Left cardiac atrium (tissue), 4 donors: ENCODE data around the gene HTR1D. TPM values are rescaled to one million over a fixed set of nuclear protein-coding genes. Genes with fewer than 3 reads are reported as not detected.
"Not testable (repeated sequence)": the region's sequence is repeated elsewhere in the genome, so short reads cannot be mapped to it uniquely, and the experiment has no call there.

Experiments
- ATAC-seq, 2 donors: fragments of 200-7000 bp; cut with Tn5 transposase; one replicate each; pipeline ENCODE4 v1.9.1; 2020; ENCODE audit warnings: mild to moderate bottlenecking in 2 of 2, moderate library complexity in 2 of 2
- DNase-seq: peaks from one replicate; pipeline ENCODE4 v3.0.0-alpha.2; 2020
- intact Hi-C, 2 donors: fragments of 100-400 bp; cut with DNase I; formaldehyde crosslinking; loops; one replicate each; pipeline versions ENCODE4 v1.14.1 to v1.15.1; 2022 to 2023
- total RNA-seq, 2 donors: library from RNA; stranded (reverse); fragmentation: NEBNext Ultra II Directional; extraction: Animal tissue kit (Norgen Biotek cat#: 25700); gene quantifications; one replicate each; pipeline ENCODE4 v1.2.1, GENCODE V29; 2021
- donor health status: DM: no; HTN: yes; CAD: no.
- donor health status: DM: no; HTN: yes; CAD: no; lungs with severe emphysema.
- donor health status: DM: yes; HTN: yes; CAD: no.
- donor health status: Dilated cardiomyopathy.

The HTR1D gene
- total RNA-seq, 2 donors from 2014 or later: not detected

DNA sequence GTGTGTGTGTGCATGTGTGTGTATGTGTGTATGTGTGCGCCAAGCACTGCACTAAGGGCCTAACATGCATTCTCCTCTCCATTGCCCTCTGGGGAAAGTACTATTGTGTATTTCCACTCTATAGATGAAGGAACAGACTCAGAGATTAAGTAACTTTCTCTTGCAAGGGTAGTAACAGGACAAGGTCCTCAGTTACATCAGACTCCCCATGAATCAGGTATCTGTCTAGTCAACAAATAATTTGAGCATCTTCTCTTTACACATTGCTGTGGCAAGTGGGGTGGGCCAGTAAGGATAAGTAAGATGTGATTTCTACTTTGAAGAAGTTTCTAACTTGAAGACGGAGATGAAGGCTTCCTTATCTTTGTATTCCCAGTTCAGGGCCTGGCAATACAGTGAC lies 5.0 kb upstream of the HTR1D start:
- ATAC-seq: no peak
- intact Hi-C loops: no loop called here
- DNase-seq: no peak

DNA sequence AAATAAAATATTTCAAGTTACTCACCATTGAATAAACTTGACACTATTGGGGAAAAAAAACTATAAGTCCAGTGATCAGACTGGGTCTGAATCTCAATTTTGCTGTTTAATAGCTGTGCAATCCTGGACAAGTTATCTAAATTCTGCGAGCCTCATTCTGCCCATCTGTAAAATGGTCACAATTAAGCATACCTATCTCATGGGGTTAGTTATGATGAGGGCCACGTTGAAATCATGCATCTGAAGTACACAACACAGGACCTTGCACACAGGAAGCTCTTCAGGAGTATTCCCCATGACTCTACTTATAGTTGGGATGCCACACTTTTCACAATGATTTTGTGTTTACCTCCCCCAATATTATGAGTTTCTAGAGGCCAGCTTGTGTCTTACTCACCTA lies 3.8 kb upstream of the HTR1D start:
- DNase-seq (no peak), ATAC-seq (no peak)
- intact Hi-C loops: no loop called here

DNA sequence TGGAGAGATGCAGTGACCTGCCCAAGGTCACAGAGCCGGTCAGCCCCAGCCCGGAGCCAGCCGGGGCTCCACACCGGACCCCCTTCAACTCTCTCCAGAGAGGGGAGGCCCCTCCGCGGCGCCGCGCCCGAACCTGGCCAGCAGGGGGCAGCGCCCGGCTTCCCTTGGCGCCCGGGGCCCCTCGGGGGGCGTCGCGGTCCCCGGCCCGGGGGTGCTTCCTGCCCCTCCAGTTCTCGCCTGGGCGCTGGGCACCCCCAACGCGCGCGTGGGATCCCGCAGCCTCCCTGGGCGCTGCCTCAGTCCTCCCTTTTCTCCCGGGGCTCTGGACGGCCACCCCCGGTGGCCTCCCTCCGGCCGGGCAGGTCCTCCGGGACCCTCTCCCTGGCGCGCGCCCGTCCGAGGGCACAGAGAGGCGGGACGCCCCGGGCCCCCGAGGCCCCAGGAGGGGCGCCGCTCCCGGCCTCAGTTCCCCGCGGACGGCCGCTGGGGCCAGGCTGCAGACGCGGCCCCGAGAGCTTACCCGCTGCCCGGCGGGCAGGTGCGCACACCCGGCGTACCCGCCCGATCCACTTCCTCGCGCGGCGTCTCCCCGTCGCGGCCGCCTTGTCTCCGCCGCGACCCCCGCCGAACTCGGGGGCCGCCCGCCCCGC lies 406 bp downstream of the HTR1D start:
- ATAC-seq: peak; percentile 48 to 57
- DNase-seq: peak; percentile 26
- intact Hi-C loops: loop anchor here in 1 of 2 donors (10.0 kb wide), 1 partner anchor 58 kb away; no protein-coding TSS in a partner anchor

DNA sequence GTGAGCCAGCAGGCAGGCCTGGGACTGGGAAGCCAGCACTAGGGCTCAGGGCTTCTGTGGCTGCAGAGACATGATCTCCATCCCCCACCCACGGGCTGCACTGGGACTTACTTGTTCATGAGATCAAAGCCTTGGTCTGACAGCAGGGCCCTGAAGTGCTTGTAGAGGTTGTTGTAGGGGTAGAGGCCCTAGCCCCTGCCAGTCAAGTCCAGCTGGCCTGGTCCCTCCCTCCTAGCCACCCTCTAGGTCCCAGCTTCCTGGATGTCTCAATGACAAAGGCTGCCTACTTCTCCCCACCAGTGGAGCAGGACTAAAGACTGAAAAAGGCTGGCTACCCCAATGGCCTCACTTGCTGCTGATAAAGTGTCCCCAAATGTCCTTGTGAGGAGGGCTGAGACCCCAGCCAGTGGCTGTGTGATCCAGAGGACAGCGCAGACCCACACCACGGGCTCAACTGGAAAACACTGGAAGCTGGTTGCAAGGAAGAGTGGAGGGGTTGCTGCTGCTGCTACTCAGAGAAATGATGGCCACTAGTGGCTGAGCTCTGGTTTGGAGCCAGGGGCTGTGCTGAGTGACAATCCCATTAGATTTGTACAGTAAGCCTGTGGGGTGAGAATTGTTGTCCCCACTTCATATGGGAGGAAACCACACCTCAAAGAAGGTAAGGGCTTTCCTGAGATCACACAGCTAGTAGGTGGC lies 1.4 kb downstream of the HTR1D start:
- ATAC-seq (no peak), DNase-seq (no peak)
- intact Hi-C loops: loop anchor here in 1 of 2 donors (10.0 kb wide), 1 partner anchor 59 kb away; no protein-coding TSS in a partner anchor

DNA sequence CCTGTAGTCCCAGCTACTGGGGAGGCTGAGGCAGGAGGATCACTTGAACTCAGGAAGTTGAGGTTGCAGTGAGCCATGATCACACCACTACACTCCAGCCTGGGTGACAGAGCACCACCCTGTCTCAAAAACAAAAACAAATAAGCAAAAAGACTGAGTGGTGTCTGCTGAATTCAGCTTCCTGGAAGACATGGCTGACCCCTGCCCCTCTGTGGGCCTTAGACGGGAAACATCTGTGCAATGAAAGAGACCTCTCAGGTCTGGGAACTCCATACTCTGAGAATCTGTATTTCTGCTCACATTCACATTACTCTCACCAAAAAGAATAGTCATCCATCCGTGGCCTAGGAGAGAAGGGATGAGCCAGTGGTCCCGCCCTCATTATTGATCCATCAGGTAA lies 2.0 kb downstream of the HTR1D start:
- no peak for ATAC-seq
- DNase-seq: no peak
- intact Hi-C loops: loop anchor here in 1 of 2 donors (10.0 kb wide), 1 partner anchor 60 kb away; no protein-coding TSS in a partner anchor

DNA sequence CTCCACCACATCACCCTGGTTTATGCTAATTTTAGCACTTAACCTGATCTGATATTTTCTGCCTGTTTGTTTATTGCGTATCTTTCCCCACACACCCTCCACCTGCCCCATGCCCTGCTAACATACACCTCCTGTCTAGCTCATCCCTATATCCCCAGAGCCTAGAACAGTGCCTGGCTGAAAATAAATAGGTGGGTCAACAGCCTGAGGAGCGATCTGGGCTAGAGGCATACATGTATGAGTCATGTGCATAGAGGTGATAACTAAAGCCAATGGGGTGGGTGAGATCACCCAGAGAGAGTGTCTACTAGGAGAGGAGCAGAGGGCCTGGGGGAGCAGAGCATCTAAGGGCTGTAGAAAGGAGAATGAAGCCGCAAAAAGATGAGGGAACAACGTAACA lies 2.7 kb downstream of the HTR1D start:
- intact Hi-C loops: loop anchor here in 1 of 2 donors (10.0 kb wide), 1 partner anchor 60 kb away; no protein-coding TSS in a partner anchor
- DNase-seq (no peak), ATAC-seq (no peak)

DNA sequence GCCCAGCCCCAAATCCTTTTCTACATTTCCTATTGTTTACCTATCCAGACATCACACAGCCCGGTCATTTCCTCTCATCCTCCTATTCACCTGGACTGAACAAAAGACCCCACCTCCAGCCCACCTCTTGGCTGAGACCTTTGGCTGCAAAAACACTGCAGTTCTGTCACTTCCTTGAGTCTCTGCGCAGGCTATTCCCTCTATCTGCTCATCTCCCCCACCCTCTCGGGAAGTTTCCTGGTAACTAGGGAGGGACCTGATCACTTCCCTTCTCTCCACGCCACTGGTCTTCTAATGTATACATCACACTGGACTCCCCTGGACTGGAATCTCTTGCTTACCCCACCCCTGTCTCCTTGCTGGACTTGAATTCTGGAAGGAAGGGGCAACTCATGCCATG lies 5.3 kb downstream of the HTR1D start:
- DNase-seq (no peak), ATAC-seq (no peak)
- intact Hi-C loops: loop anchor here in 1 of 2 donors (10.0 kb wide), 1 partner anchor 63 kb away; no protein-coding TSS in a partner anchor

DNA sequence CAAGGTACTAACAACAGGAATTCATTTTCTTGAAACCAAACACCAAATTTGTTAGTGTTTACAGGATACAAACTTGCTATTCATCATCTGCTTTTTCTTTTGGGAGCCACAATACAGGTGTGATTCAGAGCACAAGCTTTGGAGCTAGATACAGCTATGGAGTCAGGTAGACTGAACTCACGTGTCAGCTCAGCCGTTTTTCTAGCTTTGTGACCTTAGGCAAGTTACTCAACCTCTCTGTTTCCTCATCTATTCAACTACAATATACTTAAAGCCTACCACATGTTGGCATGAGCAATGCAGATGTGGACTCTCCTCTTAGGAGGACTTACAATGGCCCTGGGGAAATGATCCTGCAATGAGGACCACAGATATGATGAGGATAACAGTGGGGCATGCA lies 6.3 kb downstream of the HTR1D start:
- intact Hi-C loops: loop anchor here in 1 of 2 donors (10.0 kb wide), 1 partner anchor 64 kb away; no protein-coding TSS in a partner anchor
- ATAC-seq: no peak
- no peak for DNase-seq

DNA sequence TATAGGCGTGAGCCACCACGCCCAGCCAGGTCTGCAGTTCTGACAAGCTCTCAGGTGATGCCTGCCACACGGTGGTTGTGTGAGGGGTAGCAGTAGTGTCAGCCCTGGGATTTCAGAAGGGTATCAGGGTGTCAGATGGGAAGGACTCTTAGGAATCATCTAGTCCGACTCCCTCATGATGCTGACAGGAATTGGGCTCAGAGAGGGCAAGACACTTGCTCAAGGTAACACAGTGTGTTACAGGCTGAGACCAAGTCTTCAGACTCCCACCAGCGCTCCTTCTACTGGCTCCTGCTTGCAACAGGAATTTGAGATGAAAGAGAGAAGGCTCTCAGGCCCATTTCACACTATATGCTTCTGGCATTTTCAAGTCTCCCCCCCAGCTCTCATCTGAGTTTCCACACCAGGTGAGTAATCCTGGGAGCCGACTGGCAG lies 6.9 kb downstream of the HTR1D start:
- no peak for ATAC-seq
- intact Hi-C loops: loop anchor here in 1 of 2 donors (10.0 kb wide), 1 partner anchor 64 kb away; no protein-coding TSS in a partner anchor
- no peak for DNase-seq

DNA sequence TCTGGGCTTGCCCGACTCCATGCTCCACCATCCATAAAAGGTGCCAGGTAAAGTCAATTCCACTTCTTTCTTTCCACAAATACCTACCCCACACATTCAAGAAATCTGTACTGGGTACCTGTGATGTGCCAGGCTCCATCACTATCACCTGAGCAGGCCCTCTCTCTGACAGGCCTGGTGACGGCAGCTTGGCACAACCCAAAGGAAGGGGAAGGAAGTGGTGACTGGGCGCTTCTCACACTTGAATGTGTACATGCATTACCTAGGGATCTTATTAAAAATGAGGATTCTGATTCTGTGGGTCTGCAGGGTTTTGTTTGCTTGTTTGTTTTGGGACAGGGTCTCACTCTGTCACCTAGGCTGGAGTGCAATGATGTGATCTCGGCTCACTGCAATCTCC lies 7.5 kb downstream of the HTR1D start:
- DNase-seq: no peak
- no peak for ATAC-seq
- intact Hi-C loops: loop anchor here in 1 of 2 donors (10.0 kb wide), 1 partner anchor 65 kb away; no protein-coding TSS in a partner anchor

DNA sequence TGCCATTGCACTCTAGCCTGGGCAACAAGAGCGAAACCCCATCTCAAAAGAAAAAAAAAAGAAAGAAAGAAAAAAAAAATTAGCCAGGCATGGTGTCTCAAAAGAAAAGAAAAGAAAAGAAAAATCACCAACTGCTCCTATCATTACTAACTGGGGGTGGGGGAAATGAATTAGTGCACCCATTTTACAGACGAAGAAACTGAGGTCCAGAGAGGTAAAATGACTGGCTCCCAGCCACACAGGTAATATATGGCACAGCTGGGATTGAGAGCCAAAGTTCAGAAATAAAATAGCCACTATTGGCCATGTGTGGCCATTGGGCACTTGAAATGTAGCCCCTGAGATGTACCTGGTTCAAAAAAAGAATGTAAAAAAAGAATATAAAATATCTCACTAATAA lies 8.8 kb downstream of the HTR1D start:
- intact Hi-C loops: no loop called here
- DNase-seq (no peak), ATAC-seq (no peak)

DNA sequence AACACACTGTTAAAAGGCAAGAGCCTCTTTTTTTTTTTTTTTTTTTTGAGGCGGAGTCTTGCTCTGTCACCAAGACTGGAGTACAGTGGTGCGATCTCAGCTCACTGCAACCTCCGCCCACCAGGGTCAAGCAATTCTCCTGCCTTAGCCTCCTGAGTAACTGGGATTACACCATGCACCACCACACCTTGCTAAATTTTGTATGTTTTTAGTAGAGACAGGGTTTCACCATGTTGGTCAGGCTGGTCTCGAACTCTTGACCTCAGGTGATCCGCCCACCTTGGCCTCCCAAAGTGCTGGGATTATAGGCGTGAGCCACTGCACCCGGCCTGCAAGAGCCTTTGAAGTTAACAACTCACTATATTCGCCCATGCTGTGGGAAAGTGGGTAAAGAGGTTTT lies 9.6 kb downstream of the HTR1D start:
- ATAC-seq, intact Hi-C loops, DNase-seq: not testable (repeated sequence)

DNA sequence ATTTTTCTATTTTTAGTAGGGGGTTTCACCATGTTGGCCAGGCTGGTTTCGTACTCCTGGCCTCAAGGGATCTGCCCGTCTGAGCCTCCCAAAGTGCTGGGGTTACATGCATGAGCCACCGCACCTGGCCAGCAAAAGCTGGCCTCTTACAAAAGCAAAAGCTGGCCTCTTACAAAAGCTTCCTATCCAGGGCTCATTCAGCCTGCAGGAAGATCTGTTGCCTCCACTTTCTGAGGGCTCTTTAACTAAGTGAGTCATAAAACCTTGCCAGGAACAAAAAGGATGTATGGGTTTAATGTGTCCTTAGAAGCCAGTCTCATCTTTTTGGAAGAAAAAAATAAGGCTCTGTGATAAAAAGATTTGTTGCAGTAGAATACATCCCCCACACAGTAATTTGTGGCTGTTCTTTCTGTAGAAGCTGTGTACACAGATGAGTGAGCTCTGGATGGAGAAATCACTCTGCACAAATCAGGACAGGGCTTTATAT lies 15.0 kb downstream of the HTR1D start:
- DNase-seq: no peak
- ATAC-seq: no peak
- intact Hi-C loops: no loop called here

DNA sequence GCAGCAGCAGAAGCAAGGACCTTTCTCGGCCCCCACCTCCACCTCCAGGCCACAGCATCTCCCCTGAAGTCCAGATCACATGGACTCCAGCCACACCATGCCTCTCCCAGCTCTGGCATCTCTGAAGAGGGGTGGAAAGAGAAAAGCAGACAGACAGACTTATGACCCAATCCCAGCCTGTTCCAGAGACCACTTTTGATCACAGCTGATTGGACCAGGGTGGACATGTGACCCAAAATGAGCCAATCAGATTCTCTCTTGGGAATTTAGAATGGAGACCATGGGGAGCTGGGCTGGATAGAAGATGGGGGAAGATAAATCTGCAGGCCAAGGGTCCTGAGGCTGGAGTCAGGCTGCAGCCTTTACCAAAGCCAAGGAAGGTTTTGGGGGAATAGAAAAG lies 16.4 kb downstream of the HTR1D start:
- no peak for DNase-seq
- intact Hi-C loops: no loop called here

DNA sequence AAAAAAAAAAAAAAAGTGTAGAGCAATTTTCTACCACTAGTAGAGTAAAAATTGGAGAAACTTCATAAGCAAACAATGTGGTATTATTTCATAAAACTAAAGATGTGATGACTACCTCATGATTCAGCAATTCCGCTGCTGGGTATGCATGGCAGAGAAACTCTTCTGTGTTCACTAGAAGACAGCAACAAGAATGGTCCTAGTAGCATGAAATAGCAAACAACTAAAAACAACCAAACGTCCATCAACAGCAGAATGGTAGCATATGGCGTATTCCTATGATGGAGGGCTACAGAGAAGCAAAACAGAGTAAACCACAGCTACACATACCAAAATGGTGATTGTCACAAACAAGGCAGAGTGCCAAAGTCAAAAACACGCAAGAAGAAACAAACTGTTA lies 18.9 kb downstream of the HTR1D start:
- DNase-seq: no peak
- intact Hi-C loops: no loop called here
- no peak for ATAC-seq

More for the DNA sequence above, 16.4 kb downstream of the HTR1D start:
- ATAC-seq: no peak

DNA sequence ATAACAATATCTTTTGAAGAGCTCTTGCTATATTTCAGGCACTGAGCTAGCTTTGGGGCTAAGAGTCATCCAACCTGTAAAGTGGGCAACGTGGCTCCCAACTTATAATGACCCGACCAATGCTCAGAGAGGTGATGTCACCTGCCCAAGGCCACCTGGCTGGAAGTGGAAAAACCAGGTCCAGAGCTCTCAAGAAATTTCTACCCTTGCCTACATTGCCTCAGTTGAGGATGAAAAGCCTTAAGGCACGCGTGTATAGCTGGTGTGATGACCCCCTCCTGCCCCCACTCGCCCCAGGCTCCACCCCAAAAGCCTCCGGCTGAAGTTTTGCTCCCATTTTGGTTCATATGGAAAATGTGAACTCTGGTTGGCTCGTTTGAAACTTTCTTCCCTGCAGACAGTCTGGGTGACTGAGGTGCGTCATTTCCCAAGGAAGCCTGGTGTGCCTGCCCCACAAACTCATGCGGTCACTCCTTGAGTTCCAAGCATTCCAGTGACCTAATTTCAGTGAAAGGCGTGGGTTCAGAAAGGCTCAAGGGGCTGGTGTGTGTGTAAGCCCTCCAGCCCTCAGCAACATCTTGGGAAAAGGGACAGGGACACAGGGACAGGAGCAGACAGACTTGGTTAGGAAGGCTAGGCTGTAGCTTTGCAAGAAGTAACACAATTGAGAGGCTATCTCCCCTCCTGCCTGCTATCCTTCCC lies 20.5 kb downstream of the HTR1D start:
- peak in 1 of 2 donors; percentile 71 for ATAC-seq
- no peak for DNase-seq
- intact Hi-C loops: no loop called here

DNA sequence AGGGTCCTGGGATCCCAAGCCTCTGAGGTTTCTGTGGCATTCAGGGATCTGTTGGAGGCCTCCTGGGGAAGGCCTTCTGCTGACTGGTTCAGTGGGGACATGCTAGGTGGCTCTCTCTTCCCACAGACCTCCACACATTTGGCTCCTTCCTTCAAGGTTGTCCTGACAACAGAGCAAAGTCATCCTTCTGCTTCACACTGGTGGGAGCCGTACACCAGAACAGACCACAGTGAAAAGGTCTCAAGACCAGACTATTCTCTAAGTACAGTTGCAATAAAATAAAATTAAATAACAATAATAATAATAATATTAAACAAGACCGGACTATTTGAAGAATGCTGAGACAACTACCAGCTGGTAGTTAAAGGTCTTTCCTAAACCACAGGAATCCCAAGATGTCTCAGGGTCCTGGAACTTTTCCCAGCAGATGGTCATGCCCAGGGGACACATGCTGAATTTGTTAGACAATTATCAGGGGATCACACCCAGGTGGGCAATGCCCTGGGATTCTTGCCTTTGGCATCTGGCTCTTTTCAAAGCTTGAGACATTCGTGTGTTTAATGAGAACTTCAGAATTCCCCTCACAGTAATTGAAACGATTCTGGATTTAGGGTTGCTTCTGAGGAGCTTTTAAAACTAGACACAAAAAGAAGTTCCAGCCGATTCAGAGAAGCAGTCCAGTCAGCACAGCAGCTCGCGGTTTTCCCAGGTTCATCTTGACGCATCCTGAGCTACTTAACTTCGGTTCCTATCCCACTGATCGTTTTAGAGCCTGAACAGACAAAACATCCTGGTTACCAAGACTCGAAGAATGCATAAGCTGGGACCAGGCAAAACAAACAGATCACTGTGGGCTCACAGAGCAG lies 22.9 kb downstream of the HTR1D start:
- no peak for DNase-seq
- no peak for ATAC-seq
- intact Hi-C loops: no loop called here

DNA sequence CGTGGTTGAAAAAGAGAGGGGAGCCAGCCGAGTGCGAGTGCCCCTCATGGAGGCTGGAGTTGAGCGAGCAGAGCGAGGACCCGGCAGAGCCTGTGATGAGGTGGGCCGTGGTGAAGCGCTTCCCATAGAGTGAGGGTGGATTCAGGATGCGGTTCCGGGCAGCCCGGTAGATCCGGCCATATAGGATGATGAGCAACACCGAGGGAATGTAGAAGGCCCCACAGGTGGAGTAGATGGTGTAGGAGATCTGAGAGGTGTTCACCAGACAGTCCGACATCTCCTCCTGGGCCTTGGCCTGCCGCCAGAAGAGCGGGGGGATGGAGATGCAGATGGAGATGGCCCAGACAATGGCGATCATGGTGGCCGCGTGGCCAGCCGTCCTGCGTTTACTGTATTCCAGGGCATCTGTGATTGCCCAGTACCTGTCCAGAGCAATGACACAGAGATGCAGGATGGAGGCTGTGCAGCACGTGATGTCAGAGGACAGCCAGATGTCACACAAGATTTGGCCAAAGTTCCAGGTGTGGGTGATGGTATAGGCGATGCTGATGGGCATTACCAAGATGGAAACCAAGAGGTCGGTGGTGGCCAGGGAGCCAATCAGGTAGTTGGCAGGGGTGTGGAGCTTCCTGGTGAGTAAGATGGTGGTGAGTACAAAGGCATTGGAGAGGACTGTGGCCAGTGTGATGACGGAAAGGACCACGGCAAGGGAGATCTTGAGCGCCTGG lies 23.7 kb downstream of the HTR1D start:
- ATAC-seq (no peak), DNase-seq (no peak)
- intact Hi-C loops: no loop called here
